Measurements from ENCODE around the gene SMG1. TPM values are rescaled to one million over a fixed set of nuclear protein-coding genes. Genes with fewer than 3 reads are reported as not detected.

SMG1 gene
- total RNA-seq, 1 donor: 192 TPM

Other genes starting within 250 kb of the SMG1 start
- gene RPS15A, start 136.1 kb downstream of the SMG1 start, total RNA-seq: 3,138 TPM
- 255 TPM for gene ARL6IP1, start 124.9 kb downstream of the SMG1 start, total RNA-seq
- not detected for gene TMC7, start 57.5 kb upstream of the SMG1 start, total RNA-seq
- gene COQ7, start 141.2 kb upstream of the SMG1 start, total RNA-seq: 7.3 TPM
- 2.5 TPM for gene ITPRIPL2, start 187.6 kb upstream of the SMG1 start, total RNA-seq
- 0.52 TPM for gene SYT17, start 241.8 kb upstream of the SMG1 start, total RNA-seq

All from mononuclear cell (primary cell).